ENCODE measurements around the gene CALM1.

- TF ChIP-seq CTCF (IDR thresholded peaks at IDR 0.05) (no peak), POLR2A (IDR thresholded peaks at IDR 0.05) (no peak)
Measured at GRCh38 chr14:90421001-90421631, 24.3 kb downstream of the CALM1 start.

Measured in prostate gland (tissue), 2 donors.